ENCODE data around the gene CDS2. TPM values are rescaled to one million over a fixed set of nuclear protein-coding genes. Genes with fewer than 3 reads are reported as not detected.

Gene CDS2
- total RNA-seq, 1 experiment from 2014 or later = 18.3 TPM

DNA sequence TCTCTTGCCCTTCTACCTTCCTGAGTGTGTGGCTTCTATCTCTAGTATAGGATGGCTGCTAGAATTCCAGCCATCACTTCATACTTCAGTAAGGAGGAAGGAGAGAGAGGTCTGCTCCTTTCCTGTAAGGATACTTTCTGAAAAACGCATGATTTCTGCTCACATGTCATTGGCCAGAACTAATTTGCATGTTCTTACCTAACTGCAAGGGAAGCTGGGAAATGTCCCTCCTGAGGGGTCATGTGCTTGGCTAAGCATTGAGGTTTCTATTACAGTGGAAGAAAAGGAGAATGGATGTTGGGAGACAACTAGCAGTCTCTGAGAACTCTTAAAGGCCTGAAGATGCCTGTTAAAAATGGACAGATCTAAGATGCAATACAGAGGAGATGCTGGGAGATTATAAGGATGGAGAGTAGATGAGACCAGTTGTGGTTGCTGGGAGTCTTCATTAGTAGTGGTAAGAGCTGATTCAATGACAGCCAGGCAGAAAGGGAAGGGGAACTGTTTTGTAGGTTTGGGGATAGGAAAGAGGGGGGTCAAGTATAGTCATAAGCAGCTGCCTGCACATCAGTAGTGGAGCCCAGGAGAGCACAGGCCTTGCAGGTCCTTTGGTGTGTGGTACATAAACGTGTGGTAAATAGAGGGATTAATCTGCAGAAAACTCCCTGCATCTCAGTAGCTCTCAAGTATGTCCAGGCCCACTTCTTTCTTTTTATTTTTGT, 20.2 kb downstream of the CDS2 start:
- DNase-seq (ENCODE audit: low read depth) = no peak
- in situ Hi-C loops (cut with HindIII; ENCODE audit: low pct_unique_long_range_greater_than_20kb, low sequenced_read_pairs) = no loop called here

DNA sequence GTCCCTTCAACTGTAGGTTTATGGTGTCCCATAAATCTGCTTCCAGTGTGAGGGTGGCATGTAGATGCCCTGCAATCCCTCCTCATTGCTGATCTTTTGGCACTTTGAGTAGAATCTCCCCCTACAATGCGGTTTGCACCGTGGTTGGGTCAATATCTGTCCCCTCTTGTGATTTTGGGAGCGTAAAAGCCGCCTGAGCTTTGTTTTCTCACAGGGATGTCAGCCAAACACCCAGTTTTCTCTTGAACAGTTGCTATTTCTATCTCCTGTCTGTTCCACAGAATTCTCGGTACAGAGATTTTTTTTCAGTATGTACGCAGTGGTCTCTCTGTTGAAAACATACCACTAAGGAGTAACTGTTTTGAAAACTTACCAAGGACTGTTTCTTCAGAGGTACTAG, 21.8 kb downstream of the CDS2 start:
- DNase-seq (ENCODE audit: low read depth) = no peak
- in situ Hi-C loops (cut with HindIII; ENCODE audit: low pct_unique_long_range_greater_than_20kb, low sequenced_read_pairs) = no loop called here

DNA sequence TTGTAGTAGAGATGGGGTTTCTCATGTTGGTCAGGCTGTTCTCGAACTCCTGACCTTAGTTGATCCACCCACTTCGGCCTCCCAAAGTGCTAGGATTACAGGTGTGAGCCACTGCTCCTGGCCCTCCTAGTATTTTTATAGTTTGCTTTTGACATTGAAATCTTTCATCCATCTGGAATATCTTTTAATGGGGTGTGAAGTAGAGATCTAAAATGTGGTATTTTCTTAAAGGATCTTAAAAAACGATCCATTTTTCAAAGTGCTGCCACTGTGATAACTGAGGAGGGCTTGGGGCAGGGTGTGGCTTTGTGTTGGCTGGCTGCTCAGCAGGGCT, 23.1 kb downstream of the CDS2 start:
- in situ Hi-C loops (cut with HindIII; ENCODE audit: low pct_unique_long_range_greater_than_20kb, low sequenced_read_pairs) = no loop called here
- DNase-seq (ENCODE audit: low read depth) = no peak

DNA sequence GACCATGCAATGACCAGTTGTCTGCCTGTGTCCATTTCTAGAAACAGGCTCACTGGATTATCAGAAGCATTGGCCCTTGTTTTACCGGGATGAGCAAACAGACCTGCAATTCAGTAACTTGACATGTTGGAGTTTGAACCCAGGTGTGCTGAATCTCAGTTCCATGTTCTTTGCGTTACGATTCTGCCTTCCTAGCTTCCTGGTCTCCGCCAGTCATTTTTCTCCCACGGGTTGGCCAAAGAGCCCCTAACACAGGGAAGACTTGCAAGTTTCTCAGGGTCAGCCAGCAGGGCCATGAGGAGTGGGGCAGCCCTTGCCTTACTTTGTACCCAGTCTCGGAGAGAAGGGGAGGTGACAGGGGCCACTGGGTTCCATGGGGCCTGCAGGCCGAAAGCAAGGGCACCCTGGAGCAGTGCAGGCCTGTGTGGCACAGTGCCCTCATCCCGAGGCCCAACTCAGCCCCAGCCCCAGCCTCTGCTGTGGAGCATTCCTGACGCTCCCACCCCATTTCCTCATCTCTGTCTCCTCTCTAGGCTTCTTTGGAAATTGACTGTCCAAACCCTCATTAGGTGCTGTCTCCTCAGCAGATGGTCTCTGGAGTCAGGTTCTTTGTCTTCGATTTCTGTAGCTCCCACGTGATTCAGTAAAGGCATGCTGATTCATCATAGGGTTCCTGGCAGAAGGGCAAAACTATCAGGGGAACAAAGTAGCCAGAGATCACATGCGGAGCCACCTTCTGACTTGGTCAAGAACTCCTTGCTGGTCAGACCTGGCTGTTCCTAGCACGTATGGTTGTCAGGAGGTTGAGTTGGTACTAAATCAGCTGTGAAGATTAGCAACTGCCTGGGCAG, 23.6 kb downstream of the CDS2 start:
- in situ Hi-C loops (cut with HindIII; ENCODE audit: low pct_unique_long_range_greater_than_20kb, low sequenced_read_pairs) = no loop called here
- no peak for DNase-seq (ENCODE audit: low read depth)

DNA sequence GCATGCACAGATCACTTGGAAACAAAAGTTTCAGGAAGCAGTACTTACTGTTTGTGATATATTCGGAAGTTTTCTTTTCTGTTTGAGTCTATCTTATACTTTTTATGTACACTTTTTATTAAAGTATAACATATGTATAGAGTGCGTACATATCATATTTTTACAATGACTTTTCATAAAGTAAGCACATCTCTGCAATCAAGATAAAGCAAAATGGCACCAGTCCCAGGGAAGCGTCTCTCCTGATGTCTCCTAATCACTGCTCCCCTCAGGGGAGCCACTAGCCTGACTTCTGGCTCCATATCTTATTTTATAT, 26.3 kb downstream of the CDS2 start:
- in situ Hi-C loops (cut with HindIII; ENCODE audit: low pct_unique_long_range_greater_than_20kb, low sequenced_read_pairs) = no loop called here

DNA sequence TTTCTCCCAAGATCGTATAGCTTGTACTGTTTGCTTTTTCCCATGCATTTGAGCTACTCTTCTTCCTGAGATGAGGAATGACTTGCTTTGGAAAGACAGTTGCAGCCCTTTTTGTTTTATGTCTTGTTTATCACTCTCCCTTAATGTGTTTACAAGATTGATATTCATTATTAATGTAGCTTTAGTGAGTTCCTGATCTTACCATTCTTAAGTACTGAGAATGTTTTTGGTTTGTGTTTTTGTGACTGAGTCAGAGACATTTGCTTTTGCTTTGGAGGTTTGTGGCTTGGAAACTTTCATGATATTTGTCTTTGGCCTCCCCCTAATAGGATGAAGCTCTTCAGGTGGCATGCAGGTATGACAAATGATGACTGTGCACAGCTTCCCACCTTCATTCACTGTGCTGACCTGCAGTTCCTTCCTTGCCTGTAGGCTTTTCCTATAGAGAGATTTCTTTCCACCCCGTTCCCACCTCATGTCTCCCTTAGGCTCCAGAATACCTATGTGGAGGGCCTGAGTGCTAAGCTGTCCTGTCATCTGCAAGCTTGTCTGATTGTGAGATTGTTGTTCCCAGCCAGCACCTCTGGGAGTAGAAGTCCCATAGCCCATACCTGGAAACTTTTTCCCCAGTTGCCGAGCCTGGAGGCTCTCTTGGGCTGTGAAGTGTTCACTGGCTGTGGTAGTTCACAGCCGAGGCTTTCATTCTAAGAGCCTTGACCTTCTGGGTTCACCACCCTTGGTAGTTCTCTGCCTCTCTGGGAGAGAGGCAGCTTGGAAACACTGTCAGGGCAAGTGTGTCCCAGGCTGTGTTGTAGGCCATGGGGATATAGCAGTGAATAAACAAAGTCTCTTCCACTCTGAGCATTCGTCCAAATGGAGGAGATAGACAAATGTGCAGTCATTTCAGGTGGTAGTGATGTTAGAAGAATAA, 27.1 kb downstream of the CDS2 start:
- in situ Hi-C loops (cut with HindIII; ENCODE audit: low pct_unique_long_range_greater_than_20kb, low sequenced_read_pairs) = no loop called here
- DNase-seq (ENCODE audit: low read depth) = no peak

More for the DNA sequence above, 26.3 kb downstream of the CDS2 start:
- no peak for DNase-seq (ENCODE audit: low read depth)

DNA sequence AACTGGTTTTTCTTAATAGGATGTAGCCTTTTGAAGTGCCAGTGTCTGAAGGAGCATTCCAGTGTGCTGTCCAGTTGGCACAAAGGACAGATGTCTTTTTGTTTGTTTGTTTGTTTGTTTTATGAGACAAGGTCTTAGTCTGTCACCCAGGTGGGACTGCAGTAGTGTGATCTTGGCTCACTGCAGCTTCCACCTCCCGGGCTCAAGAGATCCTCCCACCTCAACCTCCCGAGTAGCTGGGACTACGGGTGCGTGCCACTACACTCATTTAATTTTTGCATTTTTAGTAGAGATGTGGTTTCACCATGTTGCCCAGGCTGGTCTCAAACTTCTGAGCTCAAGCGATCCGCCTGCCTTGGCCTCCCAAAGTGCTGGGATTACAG, 27.7 kb downstream of the CDS2 start:
- DNase-seq (ENCODE audit: low read depth) = no peak
- in situ Hi-C loops (cut with HindIII; ENCODE audit: low pct_unique_long_range_greater_than_20kb, low sequenced_read_pairs) = no loop called here

DNA sequence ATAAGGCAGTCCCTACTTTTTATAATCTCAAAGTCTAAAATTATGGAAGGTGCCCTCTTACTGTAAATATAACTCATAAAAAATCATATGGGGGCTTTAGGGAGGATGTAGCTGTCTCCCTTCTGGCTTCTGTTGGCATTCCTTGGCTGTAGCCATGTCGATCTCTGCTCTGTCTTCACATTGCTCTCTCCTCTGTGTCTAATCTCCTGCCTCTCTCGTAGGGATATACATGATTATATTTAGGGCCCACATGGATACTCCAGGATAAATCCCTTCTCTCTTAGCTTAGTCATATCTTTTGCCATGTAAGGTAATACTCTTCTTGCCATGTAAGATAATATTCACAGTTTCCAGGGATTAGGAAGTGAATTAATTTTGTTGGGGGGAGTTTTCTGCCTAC, 28.6 kb downstream of the CDS2 start:
- DNase-seq (ENCODE audit: low read depth) = no peak
- in situ Hi-C loops (cut with HindIII; ENCODE audit: low pct_unique_long_range_greater_than_20kb, low sequenced_read_pairs) = no loop called here

DNA sequence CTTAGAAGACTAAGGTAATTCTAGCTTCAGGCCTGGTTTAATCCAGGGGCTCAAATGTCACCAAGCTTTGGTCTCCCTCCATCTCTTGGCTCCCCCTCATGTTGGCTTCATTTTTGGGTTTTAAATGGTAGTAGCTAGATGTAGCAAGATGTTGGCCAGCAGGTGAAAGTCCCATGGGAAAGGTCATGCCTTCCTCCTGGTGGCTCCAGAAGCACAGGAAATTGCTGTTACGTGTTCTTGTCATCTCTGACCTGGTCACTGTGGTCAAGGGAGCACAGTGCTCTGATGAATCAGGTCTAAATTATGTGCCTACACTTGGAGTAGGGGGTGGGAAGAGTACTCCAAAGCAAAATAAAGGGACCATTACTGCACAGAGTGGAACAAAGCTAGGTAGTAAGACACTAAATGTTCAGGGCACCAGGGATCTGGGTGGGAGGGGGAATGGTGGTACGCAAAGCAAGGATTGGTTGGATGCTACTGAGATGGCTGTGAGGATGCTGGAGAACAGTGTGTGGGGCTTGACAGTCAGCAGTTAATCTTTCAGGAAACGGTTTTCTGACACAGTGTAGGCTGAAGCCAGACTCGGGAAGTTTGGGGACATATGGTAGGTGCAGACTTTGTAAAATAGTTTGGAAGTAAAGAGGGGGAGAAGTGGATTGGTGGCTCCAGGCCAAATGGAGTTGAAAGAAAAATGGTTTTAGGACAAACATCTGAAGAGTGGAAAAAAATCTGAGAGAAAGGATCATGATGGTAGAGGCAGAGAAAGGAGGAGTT, 30.1 kb downstream of the CDS2 start:
- in situ Hi-C loops (cut with HindIII; ENCODE audit: low pct_unique_long_range_greater_than_20kb, low sequenced_read_pairs) = no loop called here
- peak; percentile 36 for DNase-seq (ENCODE audit: low read depth)

DNA sequence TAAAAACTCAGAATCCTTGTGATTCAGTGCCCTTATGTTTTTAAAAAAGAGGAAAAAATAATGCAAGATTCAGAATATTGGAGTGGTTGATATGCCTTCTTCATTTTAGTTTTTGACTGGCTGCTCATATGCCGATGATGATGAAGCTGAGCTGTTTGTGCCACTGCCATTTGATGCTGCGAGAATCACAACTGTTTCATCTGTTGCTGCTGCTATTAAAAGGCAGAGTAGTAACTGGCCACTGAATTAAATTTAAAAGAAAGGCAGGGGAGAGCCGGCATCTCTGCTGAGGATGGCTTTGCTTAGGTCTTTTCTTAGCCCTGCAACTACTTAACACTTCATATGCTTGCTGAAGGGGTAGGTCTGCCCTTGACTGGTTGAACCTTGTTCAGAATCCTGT, 33.1 kb downstream of the CDS2 start:
- in situ Hi-C loops (cut with HindIII; ENCODE audit: low pct_unique_long_range_greater_than_20kb, low sequenced_read_pairs) = no loop called here
- no peak for DNase-seq (ENCODE audit: low read depth)

DNA sequence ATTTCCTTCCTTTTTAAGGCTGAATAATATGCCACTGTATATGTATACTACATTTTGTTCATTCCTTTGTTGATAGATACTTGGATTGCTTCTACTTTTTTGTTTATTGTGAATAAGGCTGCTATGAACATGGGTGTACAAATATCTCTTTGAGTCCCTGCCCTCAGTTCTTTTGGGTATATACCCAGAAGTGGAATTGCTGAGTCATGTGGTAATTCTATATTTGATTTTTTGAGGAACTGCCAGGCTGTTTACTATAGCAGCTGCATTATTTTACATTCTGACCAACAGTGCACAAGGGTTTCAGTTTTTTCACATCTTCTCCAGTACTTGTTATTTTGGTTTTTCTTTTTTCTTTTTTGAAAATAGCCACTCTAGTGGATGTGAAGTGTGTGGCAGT, 34.1 kb downstream of the CDS2 start:
- DNase-seq (ENCODE audit: low read depth) = no peak
- in situ Hi-C loops (cut with HindIII; ENCODE audit: low pct_unique_long_range_greater_than_20kb, low sequenced_read_pairs) = no loop called here

DNA sequence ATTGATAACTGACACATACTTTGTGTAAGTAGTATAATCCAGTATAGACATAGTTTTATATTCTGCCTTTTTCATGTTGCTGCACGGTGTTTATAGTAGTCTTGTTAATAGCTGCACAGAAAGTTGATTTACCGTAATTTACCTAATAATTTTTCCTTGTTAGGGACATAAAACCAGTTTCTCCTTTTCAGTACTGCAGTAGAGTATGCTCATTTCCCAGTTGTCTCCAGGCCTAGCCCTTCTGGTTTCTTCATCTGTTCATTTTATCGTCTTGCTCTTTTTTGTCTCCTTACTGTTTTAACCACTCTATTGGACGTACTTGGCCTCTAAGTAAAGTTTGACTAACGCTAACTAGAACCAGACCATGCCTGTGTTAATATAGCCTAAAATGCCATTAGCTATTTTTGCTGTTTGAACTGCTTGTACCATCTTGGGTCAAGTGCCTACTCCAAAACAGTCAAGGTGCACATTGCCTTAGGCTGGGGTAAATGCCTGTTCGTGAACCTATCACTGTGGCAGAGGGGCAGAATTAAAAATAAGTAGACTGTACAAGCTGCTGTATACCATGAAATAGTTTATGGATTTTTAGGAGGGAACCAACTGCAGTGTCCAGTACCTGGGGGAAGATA, 34.8 kb downstream of the CDS2 start:
- DNase-seq (ENCODE audit: low read depth) = no peak
- in situ Hi-C loops (cut with HindIII; ENCODE audit: low pct_unique_long_range_greater_than_20kb, low sequenced_read_pairs) = no loop called here

DNA sequence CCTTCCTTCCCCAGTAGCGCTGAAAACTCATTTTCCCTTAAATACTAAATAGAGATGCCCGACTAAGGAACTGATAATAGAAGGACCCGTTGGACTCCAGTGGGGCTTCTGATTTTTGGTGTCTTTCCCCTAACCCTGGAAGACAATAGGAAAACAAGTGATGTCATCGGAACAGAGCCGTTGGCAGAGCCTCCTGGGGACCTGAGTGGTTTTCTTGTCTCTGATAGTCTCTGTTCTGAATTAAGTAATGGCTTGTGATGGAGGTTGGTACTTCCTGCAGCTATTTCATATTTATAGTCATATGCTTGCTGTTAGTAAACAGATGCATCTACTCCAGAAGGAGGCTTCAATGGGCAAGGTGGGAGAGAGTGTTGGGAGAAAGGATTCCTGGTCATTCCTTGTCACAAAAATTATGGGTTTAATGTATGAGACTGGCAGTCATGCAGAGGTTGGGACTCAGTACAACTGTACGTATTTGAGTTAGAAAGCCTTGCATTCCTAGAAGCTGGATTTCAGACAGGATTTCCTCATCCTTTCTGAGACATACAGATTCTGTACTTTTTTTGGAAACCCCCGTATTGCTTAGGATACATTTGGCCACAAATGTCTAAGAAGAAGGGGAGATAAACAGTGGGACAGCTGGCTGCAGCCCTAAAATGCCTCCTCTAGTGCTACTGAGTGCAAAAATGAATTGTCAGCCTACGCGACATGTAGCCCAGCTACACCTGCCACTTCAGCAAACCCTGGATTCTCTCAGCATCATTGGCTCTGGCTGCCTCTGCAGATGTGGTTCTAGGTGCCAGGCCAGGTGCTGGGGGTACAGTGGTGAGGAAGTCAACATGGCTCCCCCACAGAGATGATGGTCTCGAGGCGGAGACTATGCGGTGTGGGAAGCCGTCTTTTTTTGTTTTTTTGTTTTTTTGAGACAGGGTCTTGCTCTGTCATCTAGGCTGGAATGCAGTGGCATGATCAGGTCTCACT, 38.1 kb downstream of the CDS2 start:
- DNase-seq (ENCODE audit: low read depth) = no peak

DNA sequence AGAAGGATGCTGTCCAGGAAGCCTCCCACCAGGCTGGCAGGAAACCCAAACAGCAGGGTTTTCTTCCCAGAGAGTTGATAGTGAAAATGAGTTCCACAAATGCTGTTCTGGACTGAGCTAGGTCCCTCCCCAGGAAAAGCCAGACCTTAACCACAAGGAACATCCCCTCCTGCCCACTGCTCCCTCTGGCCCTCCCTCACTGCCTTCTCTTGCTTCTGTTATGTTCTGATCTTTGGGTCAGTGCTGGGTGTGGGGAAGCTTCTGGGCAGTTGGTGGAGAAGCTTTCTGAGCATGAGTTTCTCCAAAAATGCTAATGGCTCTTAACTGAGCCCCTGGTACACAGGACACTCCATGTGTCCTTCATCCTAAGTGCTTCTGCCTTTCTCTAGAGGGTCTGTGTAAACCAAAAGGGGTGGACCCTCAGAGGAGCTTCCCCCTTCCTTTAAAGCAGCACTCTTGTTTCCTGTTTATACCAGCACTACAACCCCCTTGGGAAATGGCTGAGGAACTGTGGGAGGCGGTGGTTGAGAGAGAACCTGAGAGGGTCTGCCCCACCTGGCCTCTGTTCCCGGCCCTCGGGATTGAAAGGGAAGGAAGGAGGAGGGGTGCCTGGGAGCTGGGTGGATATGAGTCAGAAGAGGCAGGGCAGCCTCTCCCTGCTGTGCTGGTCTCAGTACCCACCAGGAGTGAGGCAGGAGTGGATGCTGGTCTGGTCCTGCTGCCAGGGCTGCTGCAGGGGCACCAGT, 42.0 kb downstream of the CDS2 start:
- no peak for DNase-seq (ENCODE audit: low read depth)
- in situ Hi-C loops (cut with HindIII; ENCODE audit: low pct_unique_long_range_greater_than_20kb, low sequenced_read_pairs) = no loop called here

More for the DNA sequence above, 38.1 kb downstream of the CDS2 start:
- in situ Hi-C loops (cut with HindIII; ENCODE audit: low pct_unique_long_range_greater_than_20kb, low sequenced_read_pairs) = no loop called here

DNA sequence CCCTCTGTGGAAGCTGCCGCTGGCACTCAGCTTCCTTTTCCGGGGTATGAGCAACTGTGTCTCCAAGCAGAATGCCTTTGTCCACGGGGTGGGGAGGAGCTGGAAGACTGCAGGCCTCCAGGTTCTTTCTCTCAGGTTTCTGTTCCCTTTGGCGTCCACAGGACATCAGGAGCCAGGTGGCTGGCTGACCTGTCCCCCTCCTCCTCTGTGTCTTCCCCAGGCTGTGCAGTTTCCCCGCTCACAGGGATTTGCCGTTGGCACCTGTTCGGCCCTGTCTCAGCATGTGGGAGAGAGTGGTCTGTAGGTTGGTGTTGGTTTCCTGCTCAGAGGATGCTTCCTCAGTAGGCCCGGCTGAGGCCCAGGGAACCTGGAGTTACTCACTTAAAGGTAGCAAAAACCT, 43.5 kb downstream of the CDS2 start:
- no peak for DNase-seq (ENCODE audit: low read depth)
- in situ Hi-C loops (cut with HindIII; ENCODE audit: low pct_unique_long_range_greater_than_20kb, low sequenced_read_pairs) = no loop called here

DNA sequence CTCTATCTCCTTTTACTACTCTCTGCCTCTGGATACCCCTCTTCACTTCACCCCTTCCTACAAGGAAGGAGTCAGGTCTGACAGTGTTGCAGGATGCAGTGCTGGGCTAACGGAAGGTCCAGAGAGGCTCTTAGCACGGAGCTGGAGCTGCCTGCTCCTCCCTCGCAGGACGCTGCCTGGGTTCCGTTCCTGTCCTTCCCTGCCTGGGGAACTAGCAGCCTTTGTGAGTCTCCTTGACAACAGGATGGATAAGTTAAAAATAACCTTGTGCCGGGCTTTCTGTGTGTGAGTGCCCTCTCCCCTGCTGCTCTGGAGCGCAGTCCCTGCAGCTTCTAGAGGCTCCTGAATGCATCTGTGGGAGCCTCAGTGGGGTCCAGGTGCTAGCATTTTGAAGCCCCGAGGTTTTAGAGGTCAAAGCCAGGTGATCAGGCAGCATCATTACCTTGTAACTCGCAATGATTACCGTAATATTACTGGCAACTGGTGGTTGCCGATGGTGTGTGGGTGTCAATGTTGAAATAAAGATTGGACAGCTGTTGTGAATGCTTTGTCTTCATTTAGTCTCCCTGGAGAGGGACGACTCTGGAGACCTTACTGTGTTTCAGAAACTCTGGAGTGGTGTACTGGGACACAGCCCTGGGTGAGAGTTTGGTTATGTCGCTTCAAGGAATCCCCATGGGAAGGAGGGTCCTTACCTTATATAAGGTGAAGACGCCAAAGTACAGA, 44.4 kb downstream of the CDS2 start:
- no peak for DNase-seq (ENCODE audit: low read depth)
- in situ Hi-C loops (cut with HindIII; ENCODE audit: low pct_unique_long_range_greater_than_20kb, low sequenced_read_pairs) = no loop called here

All from Caki2 (cell line).